Lung microvascular endothelial cell (primary cell): Measurements from ENCODE around the gene AHR. TPM values are rescaled to one million over a fixed set of nuclear protein-coding genes. Genes with fewer than 3 reads are reported as not detected.

Experiments
- DNase-seq, 2 donors: peaks; one replicate each; pipeline versions ENCODE4 v3.0.0 to v3.0.0-alpha.2; 2010; ENCODE audit warnings: low read depth in 2 of 2
- total RNA-seq: library from RNA; depleted of rRNA; stranded (reverse); fragments of >200 nt; gene quantifications from 2 replicates; pipeline ENCODE4 v1.2.1, GENCODE V29; 2014

AHR gene
- total RNA-seq, 1 donor from 2014 or later, result 108 TPM

- peak; percentile 85 for DNase-seq
These were observed 4.2 kb downstream of the AHR start for GRCh38 chr7:17302575-17303142.

- peak; percentile 85 to 94 for DNase-seq
These were observed 6.5 kb downstream of the AHR start for GRCh38 chr7:17304926-17305325.

GRCh38 chr7:17305387-17306171, 7.1 kb downstream of the AHR start:
- DNase-seq, result peak in 1 of 2 donors; percentile 10

- DNase-seq, result peak; percentile 26 to 64
These were observed 8.5 kb downstream of the AHR start for GRCh38 chr7:17307000-17307399.

- peak in 1 of 2 donors; percentile 27 for DNase-seq
These were observed 9.1 kb downstream of the AHR start for GRCh38 chr7:17307558-17307957.

- no peak for DNase-seq
These were observed 9.7 kb downstream of the AHR start for GRCh38 chr7:17307969-17308648.

GRCh38 chr7:17311194-17311593, 12.7 kb downstream of the AHR start:
- no peak for DNase-seq

- peak in 1 of 2 donors; percentile 35 for DNase-seq
These were observed 13.5 kb downstream of the AHR start for GRCh38 chr7:17311952-17312351.

- no peak for DNase-seq
These were observed 14.2 kb downstream of the AHR start for GRCh38 chr7:17312641-17313040.

GRCh38 chr7:17313194-17313593, 14.7 kb downstream of the AHR start:
- peak; percentile 70 to 86 for DNase-seq

GRCh38 chr7:17315974-17316373, 17.5 kb downstream of the AHR start:
- no peak for DNase-seq

GRCh38 chr7:17318146-17318545, 19.7 kb downstream of the AHR start:
- DNase-seq, result no peak

- DNase-seq, result no peak
These were observed 21.0 kb downstream of the AHR start for GRCh38 chr7:17319164-17320101.

- no peak for DNase-seq
These were observed 21.6 kb downstream of the AHR start for GRCh38 chr7:17320102-17320497.

- DNase-seq, result peak; percentile 24 to 54
These were observed 22.2 kb downstream of the AHR start for GRCh38 chr7:17320657-17321056.

- no peak for DNase-seq
These were observed 26.9 kb downstream of the AHR start for GRCh38 chr7:17325364-17325763.

- no peak for DNase-seq
These were observed 27.9 kb downstream of the AHR start for GRCh38 chr7:17326378-17326777.

GRCh38 chr7:17328641-17329040, 30.2 kb downstream of the AHR start:
- no peak for DNase-seq

- no peak for DNase-seq
These were observed 31.0 kb downstream of the AHR start for GRCh38 chr7:17329440-17329839.

GRCh38 chr7:17331891-17332501, 33.5 kb downstream of the AHR start:
- DNase-seq, result no peak

GRCh38 chr7:17333221-17333620, 34.8 kb downstream of the AHR start:
- DNase-seq, result no peak
